Heart right ventricle (tissue), 16 donors: ENCODE data around the gene ARL6IP1. TPM values are rescaled to one million over a fixed set of nuclear protein-coding genes. Genes with fewer than 3 reads are reported as not detected.

ENCODE experiments used
- ATAC-seq, 8 donors: fragments of 200-7000 bp; cut with Tn5 transposase; one replicate each; pipeline ENCODE4 v1.9.1; 2020; ENCODE audit warnings: mild to moderate bottlenecking in 8 of 8, moderate library complexity in 8 of 8, moderate number of reproducible peaks in 1 of 8
- DNase-seq, 2 donors: peaks; one replicate each; pipeline ENCODE4 v3.0.0-alpha.2; 2020
- H3K27ac ChIP-seq, 10 donors: fragments of 200-600 bp; sonication (generic) in 2 of 10; one replicate each; pipeline versions ENCODE4 v1.5.0 to v1.8.0; 2020 to 2022; ENCODE audit warnings: mild to moderate bottlenecking in 3 of 10
- H3K27me3 ChIP-seq, 7 donors: fragments of 200-600 bp; one replicate each; pipeline ENCODE4 v1.8.0; 2021 to 2022; ENCODE audit warnings: mild to moderate bottlenecking in 2 of 7
- H3K36me3 ChIP-seq, 9 donors: fragments of 200-600 bp; sonication (generic) in 1 of 9; one replicate each; pipeline versions ENCODE4 v1.5.0 to v1.8.0; 2020 to 2022; ENCODE audit warnings: mild to moderate bottlenecking in 2 of 9
- H3K4me1 ChIP-seq, 9 donors: fragments of 200-600 bp; sonication (generic) in 1 of 9; one replicate each; pipeline versions ENCODE4 v1.5.0 to v1.8.0; 2020 to 2022; ENCODE audit warnings: mild to moderate bottlenecking in 4 of 9
- H3K4me3 ChIP-seq, 10 donors: fragments of 200-600 bp; sonication (generic) in 2 of 10; one replicate each; pipeline versions ENCODE4 v1.5.0 to v1.8.0; 2020 to 2022; ENCODE audit warnings: mild to moderate bottlenecking in 7 of 10, moderate library complexity in 2 of 10
- H3K9me3 ChIP-seq, 11 donors: fragments of 200-600 bp in 10 of 11; sonication (generic) in 2 of 11; one replicate each; pipeline versions ENCODE4 v1.5.0 to v1.8.0; 2013 to 2022; ENCODE audit warnings: mild to moderate bottlenecking in 2 of 11, control low read depth in 1 of 11, moderate library complexity in 1 of 11
- WGBS, 2 donors: extraction: QIAGEN DNeasy Blood & Tissue Kit; methylation state at CpG; one replicate each; pipeline ENCODE4 v1.1.7; 2013; ENCODE audit warnings: inconsistent platforms in 1 of 2; 5-methylcytosine and 5-hydroxymethylcytosine counted together
- intact Hi-C, 10 donors: fragments of 100-400 bp; cut with DNase I; formaldehyde crosslinking; loops; one replicate each; pipeline versions ENCODE4 v1.11.1 to v1.14.2; 2022
- polyA plus RNA-seq, 2 donors: library from polyadenylated mRNA; stranded (reverse); fragments of 200-250 nt; gene quantifications; one replicate each; pipeline ENCODE4 v1.2.3, GENCODE V29; 2013
- total RNA-seq, 10 donors: library from RNA; stranded (reverse); fragmentation: NEBNext Ultra II Directional in 3 of 10; extraction: Animal tissue kit (Norgen Biotek cat#: 25700) in 3 of 10; gene quantifications; one replicate each; pipeline versions ENCODE4 v1.2.1 to v1.2.4, GENCODE V29; 2021 to 2023
- TF ChIP-seq, protein P1 (sequence below), 9 donors: fragments of 200-600 bp; sonication (generic) in 2 of 9; IDR thresholded peaks; one replicate each; pipeline versions ENCODE4 v1.5.0 to v1.8.0; 2021 to 2022; ENCODE audit warnings: antibody characterized with exemption in 9 of 9, mild to moderate bottlenecking in 5 of 9, moderate library complexity in 1 of 9
- donor health status: Arrhythmogenic right ventricular cardiomyopathy.
- donor health status: ischemic (EF 13 %, LVEDD 7.1; RV severe dilation, severe dysfunction).
- donor health status: healthy with polysubstance abuse.
- donor health status: DM: no; HTN: yes; CAD: no.
- donor health status: DM: no; HTN: no; CAD: no.
- donor health status: ischemic (EF 25% LVEDD 6.9; RV normal size, moderate dysfunction).
- donor health status: ischemic (EF 25% LVEDD 5.7; RV mildly dilated, moderate dysfunction).
- donor health status: healthy.
- donor health status: DM: yes; HTN: yes; CAD: no.
- donor health status: Ischemic cardiomyopathy.
- donor health status: ischemic (EF 35%, LVEDD 5.7; RV mildly dilated, moderate dysfunction).
- donor health status: nonischemic (EF 11% LVEDD 7.7; RV severe dilation, severe dysfunction).
- donor health status: DM: yes; HTN: yes; CAD: no.
- donor health status: PGD.
- donor health status: ischemic (EF 29% LVEDD 5.4; RV normal size, mild dysfunction).
- donor health status: nonischemic (EF 23%, LVEDD 6.1; RV moderate dilation, normal function).

Gene ARL6IP1
- total and polyA plus RNA-seq, 12 donors, result 18.6 to 46.6 (median 22.0) TPM

DNA sequence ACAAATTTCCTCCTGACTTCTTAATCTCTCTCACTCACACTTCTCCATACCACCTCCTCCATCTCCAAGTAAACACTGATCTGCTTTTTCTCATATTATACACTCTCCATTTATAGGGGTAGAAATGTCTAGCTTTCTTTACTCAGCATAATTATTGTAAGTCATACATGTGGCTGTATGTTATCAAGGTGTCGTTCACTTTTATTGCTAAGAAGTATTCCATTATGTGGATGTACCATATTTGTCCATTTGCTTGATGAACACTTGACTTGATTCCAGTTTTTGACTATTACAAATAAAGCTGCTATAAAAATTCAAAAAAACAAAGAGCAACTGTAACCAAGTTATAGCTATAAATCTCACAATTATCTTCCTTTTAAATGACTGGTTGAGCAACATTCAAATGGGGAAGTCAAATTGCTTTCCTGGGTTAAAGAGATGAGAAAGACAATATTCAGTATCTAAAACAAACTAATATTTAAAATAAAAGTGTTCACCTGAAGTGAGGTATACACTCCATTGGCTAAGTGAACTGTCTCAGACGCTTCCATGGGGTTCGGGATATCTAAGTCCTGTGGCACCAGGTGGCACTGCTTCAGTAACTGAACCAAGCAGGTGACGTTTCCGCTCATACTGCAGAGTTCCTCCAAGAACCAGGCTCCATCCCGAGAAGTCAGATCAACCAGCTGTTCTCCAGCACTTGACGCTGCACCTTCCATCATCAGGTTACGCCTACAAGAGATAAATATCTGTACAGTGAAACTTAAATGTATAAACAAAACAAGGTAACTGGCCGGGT is 32.6 kb upstream of the ARL6IP1 start:
- no peak for ATAC-seq
- Histone ChIP-seq H3K27ac (no peak overlapping the region), H3K9me3 (no peaks in the 10 kb centered on the region), H3K27me3 (no peaks in the 10 kb centered on the region), H3K4me1 (no peaks in the 10 kb centered on the region), H3K4me3 (no peak overlapping the region), H3K36me3 (peaks cover 0 to 100% (median 95%) of the 10 kb centered on the region in 9 donors)
- intact Hi-C loops, result no loop called here
- TF ChIP-seq, protein P1, sequence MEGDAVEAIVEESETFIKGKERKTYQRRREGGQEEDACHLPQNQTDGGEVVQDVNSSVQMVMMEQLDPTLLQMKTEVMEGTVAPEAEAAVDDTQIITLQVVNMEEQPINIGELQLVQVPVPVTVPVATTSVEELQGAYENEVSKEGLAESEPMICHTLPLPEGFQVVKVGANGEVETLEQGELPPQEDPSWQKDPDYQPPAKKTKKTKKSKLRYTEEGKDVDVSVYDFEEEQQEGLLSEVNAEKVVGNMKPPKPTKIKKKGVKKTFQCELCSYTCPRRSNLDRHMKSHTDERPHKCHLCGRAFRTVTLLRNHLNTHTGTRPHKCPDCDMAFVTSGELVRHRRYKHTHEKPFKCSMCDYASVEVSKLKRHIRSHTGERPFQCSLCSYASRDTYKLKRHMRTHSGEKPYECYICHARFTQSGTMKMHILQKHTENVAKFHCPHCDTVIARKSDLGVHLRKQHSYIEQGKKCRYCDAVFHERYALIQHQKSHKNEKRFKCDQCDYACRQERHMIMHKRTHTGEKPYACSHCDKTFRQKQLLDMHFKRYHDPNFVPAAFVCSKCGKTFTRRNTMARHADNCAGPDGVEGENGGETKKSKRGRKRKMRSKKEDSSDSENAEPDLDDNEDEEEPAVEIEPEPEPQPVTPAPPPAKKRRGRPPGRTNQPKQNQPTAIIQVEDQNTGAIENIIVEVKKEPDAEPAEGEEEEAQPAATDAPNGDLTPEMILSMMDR (IDR thresholded peaks at IDR 0.05), result no peak
- DNase-seq, result no peak
- WGBS, 2 donors, result 92 to 93% methylated on average over 9 of the region's 9 CpGs

DNA sequence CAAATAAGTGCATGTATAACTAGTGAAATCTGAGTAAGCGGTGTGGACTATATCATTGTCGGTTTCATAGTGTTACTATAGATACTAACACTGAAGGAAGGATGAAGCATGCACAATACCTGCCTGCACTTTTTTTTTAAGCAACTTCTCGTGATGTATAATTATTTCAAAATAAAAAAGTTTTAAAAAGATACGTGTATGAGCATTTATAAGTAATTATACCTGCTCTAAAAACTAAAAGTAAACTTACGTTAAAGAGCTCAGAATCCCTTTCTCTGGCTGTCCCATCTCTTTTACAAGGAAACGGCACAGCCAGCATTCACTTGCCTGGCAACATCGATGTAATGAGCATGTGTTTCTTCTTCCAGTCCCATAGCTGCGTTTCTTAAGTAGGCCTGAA is 31.3 kb upstream of the ARL6IP1 start:
- TF ChIP-seq, protein P1 (IDR thresholded peaks at IDR 0.05), result no peak
- 91 to 93% methylated on average over 8 of the region's 8 CpGs for WGBS, 2 donors
- intact Hi-C loops, result no loop called here
- ATAC-seq (no peak), DNase-seq (no peak)
- Histone ChIP-seq H3K27ac (no peak overlapping the region), H3K9me3 (no peaks in the 10 kb centered on the region), H3K4me1 (no peaks in the 10 kb centered on the region), H3K27me3 (no peaks in the 10 kb centered on the region), H3K4me3 (no peak overlapping the region), H3K36me3 (peaks cover 0 to 100% (median 94%) of the 10 kb centered on the region in 9 donors)

DNA sequence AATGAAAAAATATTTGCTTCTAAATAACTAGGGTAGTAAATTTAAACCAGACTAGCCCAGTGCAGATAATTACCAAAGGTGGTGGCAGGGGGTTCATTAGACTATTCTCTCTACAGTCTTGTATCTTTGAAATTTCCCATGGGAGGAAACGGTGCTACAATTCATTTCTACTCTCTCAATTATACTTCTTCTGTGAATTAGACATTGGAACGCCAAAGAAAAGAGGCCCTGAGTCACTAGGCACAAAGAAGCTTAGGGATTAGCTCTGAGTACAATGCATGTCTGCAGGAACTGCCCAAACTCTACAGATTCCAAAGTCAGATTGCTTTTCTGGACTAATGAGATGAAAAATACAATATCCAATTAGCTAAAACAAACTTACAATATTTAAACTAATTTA is 30.7 kb upstream of the ARL6IP1 start:
- Histone ChIP-seq H3K27ac (no peak overlapping the region), H3K36me3 (peaks cover 0 to 100% (median 88%) of the 10 kb centered on the region in 9 donors), H3K27me3 (no peaks in the 10 kb centered on the region), H3K9me3 (no peaks in the 10 kb centered on the region), H3K4me3 (no peak overlapping the region), H3K4me1 (no peaks in the 10 kb centered on the region)
- 74 to 78% methylated on average over 2 of the region's 2 CpGs for WGBS, 2 donors
- DNase-seq, result no peak
- intact Hi-C loops, result no loop called here
- TF ChIP-seq, protein P1 (IDR thresholded peaks at IDR 0.05), result no peak
- no peak for ATAC-seq

DNA sequence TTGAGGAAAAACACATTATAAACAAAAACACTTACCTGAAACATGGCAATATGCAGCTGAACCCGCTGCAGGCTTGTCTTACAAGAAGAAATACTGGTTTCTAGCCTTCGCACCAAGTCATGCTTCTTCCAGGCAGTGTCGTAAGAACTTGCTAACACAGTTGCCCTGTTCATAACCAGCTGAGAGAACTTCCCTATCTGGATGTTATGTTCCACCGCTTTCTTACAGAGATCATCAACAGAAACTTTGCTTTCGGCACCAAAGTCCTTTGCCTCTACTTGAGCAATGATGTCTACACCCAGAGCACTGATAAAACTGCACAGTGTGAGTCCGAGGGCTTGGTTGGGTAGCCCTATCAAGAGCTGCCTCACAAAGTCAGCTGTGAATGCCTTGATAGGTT is 27.9 kb upstream of the ARL6IP1 start:
- ATAC-seq (no peak), DNase-seq (no peak)
- WGBS, 2 donors, result 93 to 95% methylated on average over 6 of the region's 6 CpGs
- no peaks in the 10 kb centered on the region for H3K27me3 ChIP-seq
- peaks cover 0 to 76% (median 62%) of the 10 kb centered on the region in 9 donors for H3K36me3 ChIP-seq
- H3K4me1 ChIP-seq, result no peaks in the 10 kb centered on the region
- intact Hi-C loops, result no loop called here
- no peaks in the 10 kb centered on the region for H3K9me3 ChIP-seq
- no peak overlapping the region for H3K27ac ChIP-seq
- TF ChIP-seq, protein P1 (IDR thresholded peaks at IDR 0.05), result no peak
- H3K4me3 ChIP-seq, result no peak overlapping the region
